ENCODE results near the gene ETV6.

- TF ChIP-seq CTCF (IDR thresholded peaks at IDR 0.05) (no peak), POLR2A (IDR thresholded peaks at IDR 0.05) (no peak)
These were observed 292.3 kb downstream of the ETV6 start for GRCh38 chr12:11941606-11942337.

All from uterus (tissue), 2 donors.